T47D (cell line): ENCODE results near the gene LGR4.

ENCODE experiments used
- DNase-seq, 2 experiments: peaks; one replicate each; pipeline versions ENCODE4 v3.0.0 to v3.0.0-alpha.2; 2011 to 2012; ENCODE audit warnings: low read depth in 1 of 2, low spot score in 1 of 2
- JUND ChIP-seq: IDR thresholded peaks from 2 replicates; pipeline ENCODE4 v1.6.1; 2012; ENCODE audit warnings: low read depth
- in situ Hi-C: cut with HindIII; loops from 2 replicates; pipeline ENCODE4 v1.10.0; 2016; ENCODE audit warnings: low sequenced_read_pairs, low pct_unique_long_range_greater_than_20kb

LGR4 gene

GRCh38 chr11:27319072-27319471, 153.5 kb downstream of the LGR4 start:
- no peak for TF ChIP-seq JUND
- in situ Hi-C loops = no loop called here
- no peak for DNase-seq

- in situ Hi-C loops = no loop called here
- TF ChIP-seq JUND = no peak
- DNase-seq = no peak
Observed at GRCh38 chr11:27317751-27318150, 154.8 kb downstream of the LGR4 start.
